CD4-positive, alpha-beta T cell treated with Interleukin-4 for 4 hours (primary cell): ENCODE measurements around the gene RBMXL2.

Experiments
- DNase-seq: peaks from one replicate; pipeline ENCODE4 v3.0.0-alpha.2; 2020

RBMXL2 gene

GRCh38 chr11:7088921-7089320, at the start of gene RBMXL2:
TSS of gene RBMXL2 (plus strand) at chr11:7088998. CDS start at chr11:7089121, 123 bp downstream.
- DNase-seq, result no peak

GRCh38 chr11:7046474-7047175, 42.2 kb upstream of the RBMXL2 start:
- DNase-seq, result no peak

- DNase-seq, result no peak
Measured at GRCh38 chr11:7050191-7050590, 38.6 kb upstream of the RBMXL2 start.

GRCh38 chr11:7056828-7057513, 31.8 kb upstream of the RBMXL2 start:
- no peak for DNase-seq

GRCh38 chr11:7057641-7058040, 31.2 kb upstream of the RBMXL2 start:
- no peak for DNase-seq

- DNase-seq, result no peak
Measured at GRCh38 chr11:7060868-7061267, 27.9 kb upstream of the RBMXL2 start.

GRCh38 chr11:7062534-7062933, 26.3 kb upstream of the RBMXL2 start:
- DNase-seq, result no peak

GRCh38 chr11:7072401-7073028, 16.3 kb upstream of the RBMXL2 start:
- DNase-seq, result no peak

GRCh38 chr11:7077101-7077500, 11.7 kb upstream of the RBMXL2 start:
- no peak for DNase-seq

GRCh38 chr11:7079545-7080135, 9.2 kb upstream of the RBMXL2 start:
- no peak for DNase-seq

- no peak for DNase-seq
Measured at GRCh38 chr11:7080900-7081299, 7.9 kb upstream of the RBMXL2 start.

GRCh38 chr11:7081441-7081840, 7.4 kb upstream of the RBMXL2 start:
- DNase-seq, result no peak

GRCh38 chr11:7089328-7090251, 792 bp downstream of the RBMXL2 start:
- DNase-seq, result no peak

- peak; percentile 31 for DNase-seq
Measured at GRCh38 chr11:7098235-7098832, 9.5 kb downstream of the RBMXL2 start.

- no peak for DNase-seq
Measured at GRCh38 chr11:7115780-7116179, 27.0 kb downstream of the RBMXL2 start.

- no peak for DNase-seq
Measured at GRCh38 chr11:7116370-7116769, 27.6 kb downstream of the RBMXL2 start.

- DNase-seq, result no peak
Measured at GRCh38 chr11:7138051-7138450, 49.3 kb downstream of the RBMXL2 start.
